ENCODE data around the gene TOP3B.

- TF ChIP-seq EZH2phosphoT487 (IDR thresholded peaks at IDR 0.05) (no peak), CTCF (IDR thresholded peaks at IDR 0.05) (no peak), EZH2 (IDR thresholded peaks at IDR 0.05) (no peak)
Measured at GRCh38 chr22:21936151-21936775, 46.3 kb downstream of the TOP3B start.

All from neural progenitor cell (in vitro differentiated cells).